Transverse colon (tissue), 4 donors: Measurements from ENCODE around the gene TMEM220.
"Not testable (repeated sequence)": the region's sequence is repeated elsewhere in the genome, so short reads cannot be mapped to it uniquely, and the experiment has no call there.

Source experiments
- POLR2AphosphoS5 ChIP-seq, 3 donors: sonication (generic); formaldehyde crosslinking; IDR thresholded peaks; one replicate each; pipeline ENCODE4 v1.6.1; 2016; ENCODE audit warnings: antibody characterized with exemption in 3 of 3
- TF ChIP-seq, protein P1 (sequence below), 5 experiments: fragments of 200-600 bp in 3 of 5; fragments of 450-650 bp in 2 of 5; sonication (generic) in 3 of 5; IDR thresholded peaks; 1 replicate in 2 of 5; 2 replicates in 3 of 5; pipeline ENCODE4 v1.5.1; 2016 to 2017; ENCODE audit warnings: antibody characterized with exemption in 5 of 5, inconsistent platforms in 3 of 5, mild to moderate bottlenecking in 2 of 5, moderate library complexity in 1 of 5

DNA sequence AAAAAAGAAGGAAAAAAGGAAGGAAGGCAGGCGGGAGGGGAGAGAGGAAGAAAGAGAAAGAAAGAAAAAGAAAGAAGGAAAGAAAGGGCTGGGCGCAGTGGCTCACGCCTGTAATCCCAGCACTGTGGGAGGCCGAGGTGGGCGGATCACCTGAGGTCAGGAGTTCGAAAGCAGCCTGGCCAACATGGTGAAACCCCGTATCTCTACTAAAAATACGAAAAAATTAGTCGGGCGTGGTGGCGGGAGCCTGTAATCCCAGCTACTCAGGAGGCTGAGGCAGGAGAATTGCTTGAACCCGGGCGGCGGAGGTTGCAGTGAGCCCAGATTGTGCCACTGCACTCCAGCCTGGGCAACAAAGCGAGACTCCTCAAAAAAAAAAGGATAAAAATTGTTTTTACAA lies 424 bp upstream of the TMEM220 start:
- TF ChIP-seq, protein P1, sequence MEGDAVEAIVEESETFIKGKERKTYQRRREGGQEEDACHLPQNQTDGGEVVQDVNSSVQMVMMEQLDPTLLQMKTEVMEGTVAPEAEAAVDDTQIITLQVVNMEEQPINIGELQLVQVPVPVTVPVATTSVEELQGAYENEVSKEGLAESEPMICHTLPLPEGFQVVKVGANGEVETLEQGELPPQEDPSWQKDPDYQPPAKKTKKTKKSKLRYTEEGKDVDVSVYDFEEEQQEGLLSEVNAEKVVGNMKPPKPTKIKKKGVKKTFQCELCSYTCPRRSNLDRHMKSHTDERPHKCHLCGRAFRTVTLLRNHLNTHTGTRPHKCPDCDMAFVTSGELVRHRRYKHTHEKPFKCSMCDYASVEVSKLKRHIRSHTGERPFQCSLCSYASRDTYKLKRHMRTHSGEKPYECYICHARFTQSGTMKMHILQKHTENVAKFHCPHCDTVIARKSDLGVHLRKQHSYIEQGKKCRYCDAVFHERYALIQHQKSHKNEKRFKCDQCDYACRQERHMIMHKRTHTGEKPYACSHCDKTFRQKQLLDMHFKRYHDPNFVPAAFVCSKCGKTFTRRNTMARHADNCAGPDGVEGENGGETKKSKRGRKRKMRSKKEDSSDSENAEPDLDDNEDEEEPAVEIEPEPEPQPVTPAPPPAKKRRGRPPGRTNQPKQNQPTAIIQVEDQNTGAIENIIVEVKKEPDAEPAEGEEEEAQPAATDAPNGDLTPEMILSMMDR (IDR thresholded peaks at IDR 0.05): not testable (repeated sequence)
- not testable (repeated sequence) for TF ChIP-seq POLR2AphosphoS5 (IDR thresholded peaks at IDR 0.05)
